SJSA1 (cell line): ENCODE data around the gene PCDHB9. TPM values are rescaled to one million over a fixed set of nuclear protein-coding genes. Genes with fewer than 3 reads are reported as not detected.

Source experiments
- DNase-seq, 2 experiments: peaks; one replicate each; pipeline ENCODE4 v3.0.0-alpha.2; 2015 to 2020; ENCODE audit warnings: low spot score in 2 of 2, low read depth in 1 of 2
- H3K27ac ChIP-seq: fragments of 250-450 bp; sonication (Bioruptor Pico); 2 replicates; pipeline ENCODE4 v1.5.1; 2020; ENCODE audit warnings: mild to moderate bottlenecking, moderate library complexity
- H3K27me3 ChIP-seq: fragments of 250-450 bp; sonication (Bioruptor Pico); replicated peaks from 2 replicates; pipeline ENCODE4 v1.5.1; 2020; ENCODE audit warnings: mild to moderate bottlenecking, moderate library complexity
- H3K36me3 ChIP-seq: fragments of 250-450 bp; sonication (Bioruptor Pico); 2 replicates; pipeline ENCODE4 v1.5.1; 2020; ENCODE audit warnings: mild to moderate bottlenecking
- H3K4me1 ChIP-seq: fragments of 250-450 bp; sonication (Bioruptor Pico); replicated peaks from 2 replicates; pipeline ENCODE4 v1.6.1; 2021; ENCODE audit warnings: mild to moderate bottlenecking
- H3K4me3 ChIP-seq: fragments of 250-450 bp; sonication (Bioruptor Pico); 2 replicates; pipeline ENCODE4 v1.5.1; 2020; ENCODE audit warnings: mild to moderate bottlenecking
- H3K9me3 ChIP-seq: fragments of 250-450 bp; sonication (Bioruptor Pico); replicated peaks from 2 replicates; pipeline ENCODE4 v1.5.1; 2020; ENCODE audit warnings: mild to moderate bottlenecking
- total RNA-seq: library from RNA; depleted of rRNA; stranded (reverse); fragments of >200 nt; shearing (Covaris generic); gene quantifications from 2 replicates; pipeline ENCODE4 v1.2.3, GENCODE V29; 2014; rRNA removed

Gene PCDHB9
- total RNA-seq, 1 experiment from 2014 or later, result 2.7 TPM

- Histone ChIP-seq H3K27me3 (no peaks in the 10 kb centered on the region), H3K9me3 (peaks cover 29% of the 10 kb centered on the region)
Measured at GRCh38 chr5:141236516-141237313, 49.8 kb downstream of the PCDHB9 start.

More at GRCh38 chr5:141236516-141237313, 49.8 kb downstream of the PCDHB9 start:
- H3K36me3 ChIP-seq, result no peaks in the 10 kb centered on the region
- H3K4me3 ChIP-seq, result no peak overlapping the region
- H3K4me1 ChIP-seq, result no peaks in the 10 kb centered on the region
- DNase-seq, result no peak
- no peak overlapping the region for H3K27ac ChIP-seq

Other genes starting within 250 kb of the PCDHB9 start
- gene PCDHAC2, start 220.7 kb upstream of the PCDHB9 start, total RNA-seq, result 0.03 TPM in 1 of 2 replicates, not detected in the other
- gene PCDHB1, start 135.8 kb upstream of the PCDHB9 start, total RNA-seq, result not detected in 2 replicates
- 5.4 and 7.6 TPM in 2 replicates for gene PCDHB2, start 92.5 kb upstream of the PCDHB9 start, total RNA-seq
- 0.37 and 1.2 TPM in 2 replicates for gene PCDHB3, start 86.7 kb upstream of the PCDHB9 start, total RNA-seq
- 0.32 TPM in 1 of 2 replicates, not detected in the other for gene PCDHB4, start 65.3 kb upstream of the PCDHB9 start, total RNA-seq
- gene PCDHB5, start 52.0 kb upstream of the PCDHB9 start, total RNA-seq, result 25.2 and 27.3 TPM in 2 replicates
- gene PCDHB6, start 37.1 kb upstream of the PCDHB9 start, total RNA-seq, result 0.29 and 0.50 TPM in 2 replicates
- 0.85 and 0.87 TPM in 2 replicates for gene PCDHB7, start 14.5 kb upstream of the PCDHB9 start, total RNA-seq
- 0.75 and 1.8 TPM in 2 replicates for gene PCDHB8, start 9.4 kb upstream of the PCDHB9 start, total RNA-seq
- 11.9 and 16.3 TPM in 2 replicates for gene PCDHB16, start 4.8 kb upstream of the PCDHB9 start, total RNA-seq
- 3.3 and 4.7 TPM in 2 replicates for gene PCDHB10, start 5.2 kb downstream of the PCDHB9 start, total RNA-seq
- gene PCDHB11, start 12.5 kb downstream of the PCDHB9 start, total RNA-seq, result 0.34 TPM in 1 of 2 replicates, not detected in the other
- 1.8 and 6.2 TPM in 2 replicates for gene PCDHB12, start 21.6 kb downstream of the PCDHB9 start, total RNA-seq
- gene PCDHB13, start 26.8 kb downstream of the PCDHB9 start, total RNA-seq, result 1.3 and 1.7 TPM in 2 replicates
- 18.6 and 28.4 TPM in 2 replicates for gene PCDHB14, start 36.2 kb downstream of the PCDHB9 start, total RNA-seq
- 0.74 and 1.0 TPM in 2 replicates for gene PCDHB15, start 58.2 kb downstream of the PCDHB9 start, total RNA-seq
- 0.11 and 0.75 TPM in 2 replicates for gene SLC25A2, start 116.9 kb downstream of the PCDHB9 start, total RNA-seq
- 147 and 154 TPM in 2 replicates for gene TAF7, start 133.6 kb downstream of the PCDHB9 start, total RNA-seq
- 2.2 and 3.1 TPM in 2 replicates for gene PCDHGA1, start 143.4 kb downstream of the PCDHB9 start, total RNA-seq
- gene PCDHGA2, start 151.6 kb downstream of the PCDHB9 start, total RNA-seq, result 1.2 and 2.1 TPM in 2 replicates
- gene PCDHGA3, start 156.7 kb downstream of the PCDHB9 start, total RNA-seq, result 0.26 TPM in 1 of 2 replicates, not detected in the other
- gene PCDHGB1, start 162.9 kb downstream of the PCDHB9 start, total RNA-seq, result 0.79 TPM in 1 of 2 replicates, not detected in the other
- 1.2 and 1.7 TPM in 2 replicates for gene PCDHGA4, start 167.9 kb downstream of the PCDHB9 start, total RNA-seq
- gene PCDHGB2, start 172.8 kb downstream of the PCDHB9 start, total RNA-seq, result 3.8 TPM in 1 of 2 replicates, not detected in the other
- 0.76 and 1.8 TPM in 2 replicates for gene PCDHGA5, start 177.0 kb downstream of the PCDHB9 start, total RNA-seq
- 1.1 TPM in 1 of 2 replicates, not detected in the other for gene PCDHGB3, start 183.1 kb downstream of the PCDHB9 start, total RNA-seq
- gene PCDHGA6, start 186.7 kb downstream of the PCDHB9 start, total RNA-seq, result 0.38 and 1.4 TPM in 2 replicates
- gene PCDHGA7, start 195.6 kb downstream of the PCDHB9 start, total RNA-seq, result 0.82 and 0.91 TPM in 2 replicates
- 0.09 and 0.18 TPM in 2 replicates for gene PCDHGB4, start 200.5 kb downstream of the PCDHB9 start, total RNA-seq
- 0.32 and 1.1 TPM in 2 replicates for gene PCDHGA8, start 205.5 kb downstream of the PCDHB9 start, total RNA-seq
- gene PCDHGB5, start 210.8 kb downstream of the PCDHB9 start, total RNA-seq, result 1.1 and 3.6 TPM in 2 replicates
- gene PCDHGA9, start 215.6 kb downstream of the PCDHB9 start, total RNA-seq, result 0.55 TPM in 1 of 2 replicates, not detected in the other
- 1.2 and 1.3 TPM in 2 replicates for gene PCDHGB6, start 220.9 kb downstream of the PCDHB9 start, total RNA-seq
- 1.2 and 2.9 TPM in 2 replicates for gene PCDHGA10, start 225.8 kb downstream of the PCDHB9 start, total RNA-seq
- 1.8 and 2.6 TPM in 2 replicates for gene PCDHGB7, start 230.5 kb downstream of the PCDHB9 start, total RNA-seq
- 0.22 and 0.32 TPM in 2 replicates for gene PCDHGA11, start 233.9 kb downstream of the PCDHB9 start, total RNA-seq
- gene PCDHGA12, start 243.3 kb downstream of the PCDHB9 start, total RNA-seq, result 0.34 TPM in 1 of 2 replicates, not detected in the other